H9 (cell line): ENCODE results near the gene VOPP1. TPM values are rescaled to one million over a fixed set of nuclear protein-coding genes. Genes with fewer than 3 reads are reported as not detected.

Experiments
- DNase-seq: peaks from one replicate; pipeline ENCODE4 v3.0.0-alpha.2; 2017
- H2AFZ ChIP-seq: one replicate; pipeline ENCODE4 v1.6.1; 2013; ENCODE audit warnings: mild to moderate bottlenecking, low read length, control low read depth, moderate library complexity
- H2AK5ac ChIP-seq: 2 replicates; pipeline ENCODE4 v1.6.1; 2013; ENCODE audit warnings: low read length, control low read depth, mixed read lengths; ENCODE audit not compliant: insufficient read length
- H2BK120ac ChIP-seq: one replicate; pipeline ENCODE4 v1.6.1; 2013; ENCODE audit warnings: low read depth, mild to moderate bottlenecking, low read length, control low read depth, inconsistent platforms; ENCODE audit not compliant: poor library complexity, severe bottlenecking
- H2BK12ac ChIP-seq: 2 replicates; pipeline ENCODE4 v1.6.1; 2013; ENCODE audit warnings: low read length, control low read depth, mixed read lengths, low read depth; ENCODE audit not compliant: insufficient read length
- H2BK15ac ChIP-seq: 2 replicates; pipeline ENCODE4 v1.6.1; 2013; ENCODE audit warnings: low read depth, low read length, control low read depth
- H2BK20ac ChIP-seq: one replicate; pipeline ENCODE4 v1.6.1; 2013; ENCODE audit warnings: low read depth, mild to moderate bottlenecking, low read length, control low read depth, inconsistent platforms; ENCODE audit not compliant: poor library complexity, severe bottlenecking
- H2BK5ac ChIP-seq: 2 replicates; pipeline ENCODE4 v1.6.1; 2013; ENCODE audit warnings: low read length, control low read depth, mixed read lengths; ENCODE audit not compliant: insufficient read length
- H3K14ac ChIP-seq: 2 replicates; pipeline ENCODE4 v1.6.1; 2013; ENCODE audit warnings: low read length, control low read depth; ENCODE audit not compliant: insufficient read depth
- H3K18ac ChIP-seq: 2 replicates; pipeline ENCODE4 v1.6.1; 2013; ENCODE audit warnings: low read depth, mild to moderate bottlenecking, mixed read lengths, low read length, control low read depth; ENCODE audit not compliant: insufficient read length
- H3K23ac ChIP-seq: 2 replicates; pipeline ENCODE4 v1.6.1; 2013; ENCODE audit warnings: low read length, control low read depth, mixed read lengths, low read depth; ENCODE audit not compliant: insufficient read length
- H3K23me2 ChIP-seq: 2 replicates; pipeline ENCODE4 v1.6.1; 2013; ENCODE audit warnings: low read depth, mild to moderate bottlenecking, mixed read lengths, low read length, control low read depth; ENCODE audit not compliant: insufficient read length, poor library complexity, severe bottlenecking
- H3K27ac ChIP-seq: 2 replicates; pipeline ENCODE4 v1.5.1; 2013; ENCODE audit warnings: low read length, control low read depth, mixed read lengths, low read depth; ENCODE audit not compliant: insufficient read length
- H3K27me3 ChIP-seq: 2 replicates; pipeline ENCODE4 v1.6.1; 2013; ENCODE audit warnings: low read length, control low read depth, inconsistent platforms; ENCODE audit not compliant: insufficient read depth
- H3K4ac ChIP-seq: 2 replicates; pipeline ENCODE4 v1.6.1; 2013; ENCODE audit warnings: low read depth, mild to moderate bottlenecking, control low read depth, inconsistent platforms, low read length, moderate library complexity
- H3K4me1 ChIP-seq: 2 replicates; pipeline ENCODE4 v1.6.1; 2013; ENCODE audit warnings: low read length, control low read depth, inconsistent platforms; ENCODE audit not compliant: insufficient read depth
- H3K4me2 ChIP-seq: 2 replicates; pipeline ENCODE4 v1.6.1; 2013; ENCODE audit warnings: low read length, control low read depth, mixed read lengths; ENCODE audit not compliant: insufficient read length, insufficient read depth
- H3K56ac ChIP-seq: 2 replicates; pipeline ENCODE4 v1.6.1; 2013; ENCODE audit warnings: low read depth, mild to moderate bottlenecking, mixed read lengths, low read length, control low read depth; ENCODE audit not compliant: insufficient read length
- H3K79me1 ChIP-seq: 2 replicates; pipeline ENCODE4 v1.6.1; 2013; ENCODE audit warnings: low read depth, mild to moderate bottlenecking, moderate library complexity, low read length, control low read depth, inconsistent platforms; ENCODE audit not compliant: insufficient read depth, poor library complexity, severe bottlenecking
- H3K79me2 ChIP-seq: 2 replicates; pipeline ENCODE4 v1.6.1; 2013; ENCODE audit warnings: low read length, control low read depth, inconsistent platforms; ENCODE audit not compliant: insufficient read depth
- H3K9ac ChIP-seq: 2 replicates; pipeline ENCODE4 v1.6.1; 2013; ENCODE audit warnings: low read length, control low read depth, mixed read lengths; ENCODE audit not compliant: insufficient read length; ENCODE audit errors: extremely low read depth
- H3K9me3 ChIP-seq: one replicate; pipeline ENCODE4 v1.6.1; 2013; ENCODE audit warnings: low read depth, low read length, inconsistent platforms; ENCODE audit not compliant: control insufficient read depth
- H3T11ph ChIP-seq: one replicate; pipeline ENCODE4 v1.6.1; 2013; ENCODE audit warnings: mild to moderate bottlenecking, low read length, control low read depth, inconsistent platforms
- H4K20me1 ChIP-seq: one replicate; pipeline ENCODE4 v1.6.1; 2013; ENCODE audit not compliant: control insufficient read depth, insufficient read length, insufficient read depth
- H4K5ac ChIP-seq: 2 replicates; pipeline ENCODE4 v1.6.1; 2013; ENCODE audit warnings: low read depth, mild to moderate bottlenecking, mixed read lengths, low read length, control low read depth; ENCODE audit not compliant: insufficient read length
- H4K8ac ChIP-seq: replicated peaks from 2 replicates; pipeline ENCODE4 v1.6.1; 2013; ENCODE audit warnings: low read length, control low read depth, mixed read lengths, low read depth; ENCODE audit not compliant: insufficient read length
- H4K91ac ChIP-seq: 2 replicates; pipeline ENCODE4 v1.6.1; 2013; ENCODE audit warnings: low read depth, mild to moderate bottlenecking, moderate library complexity, mixed read lengths, low read length, control low read depth; ENCODE audit not compliant: insufficient read length
- H3K27ac Mint-ChIP-seq, 3 experiments: 2 replicates in 2 of 3; 3 replicates in 1 of 3; pipeline ENCODE4 v1.8.0; 2020 to 2021; ENCODE audit warnings: mixed read lengths in 3 of 3, mild to moderate bottlenecking in 1 of 3, moderate library complexity in 1 of 3
- H3K27me3 Mint-ChIP-seq: 2 replicates; pipeline ENCODE4 v1.8.0; 2021; ENCODE audit warnings: low read depth, mild to moderate bottlenecking, moderate library complexity, mixed read lengths
- H3K36me3 Mint-ChIP-seq, 3 experiments: 2 replicates in 2 of 3; 3 replicates in 1 of 3; pipeline ENCODE4 v1.8.0; 2020 to 2021; ENCODE audit warnings: low read depth in 3 of 3, mixed read lengths in 3 of 3; ENCODE audit not compliant: insufficient read depth in 1 of 3
- H3K4me1 Mint-ChIP-seq, 2 experiments: 2 replicates each; pipeline ENCODE4 v1.8.0; 2020; ENCODE audit warnings: mixed read lengths in 2 of 2
- H3K4me3 Mint-ChIP-seq, 2 experiments: 2 replicates in 1 of 2; 3 replicates in 1 of 2; pipeline ENCODE4 v1.8.0; 2020 to 2021; ENCODE audit warnings: mild to moderate bottlenecking in 2 of 2, mixed read lengths in 2 of 2, moderate library complexity in 1 of 2
- H3K9me3 Mint-ChIP-seq, 2 experiments: 2 replicates in 1 of 2; 3 replicates in 1 of 2; pipeline ENCODE4 v1.8.0; 2020; ENCODE audit warnings: mild to moderate bottlenecking in 2 of 2, mixed read lengths in 2 of 2, moderate library complexity in 1 of 2
- CTCF ChIP-seq: fragments of 200-600 bp; sonication (generic); conservative IDR thresholded peaks from 3 replicates; pipeline ENCODE4 v1.8.0; 2021; ENCODE audit warnings: antibody characterized with exemption, mild to moderate bottlenecking
- WGBS: extraction: QIAGEN DNeasy Blood & Tissue Kit; methylation state at CpG from one replicate; pipeline ENCODE4 v1.1.7; 2013; ENCODE audit warnings: missing lambda C conversion rate, low lambda C conversion rate, mixed read lengths; ENCODE audit not compliant: insufficient read length; ENCODE audit errors: extremely low coverage; 5-methylcytosine and 5-hydroxymethylcytosine counted together
- total RNA-seq: library from RNA; stranded (reverse); gene quantifications from 2 replicates; pipeline ENCODE4 v1.2.1, GENCODE V29; 2021

VOPP1 gene
- total RNA-seq, 1 experiment from 2014 or later, result 55.7 TPM

DNA sequence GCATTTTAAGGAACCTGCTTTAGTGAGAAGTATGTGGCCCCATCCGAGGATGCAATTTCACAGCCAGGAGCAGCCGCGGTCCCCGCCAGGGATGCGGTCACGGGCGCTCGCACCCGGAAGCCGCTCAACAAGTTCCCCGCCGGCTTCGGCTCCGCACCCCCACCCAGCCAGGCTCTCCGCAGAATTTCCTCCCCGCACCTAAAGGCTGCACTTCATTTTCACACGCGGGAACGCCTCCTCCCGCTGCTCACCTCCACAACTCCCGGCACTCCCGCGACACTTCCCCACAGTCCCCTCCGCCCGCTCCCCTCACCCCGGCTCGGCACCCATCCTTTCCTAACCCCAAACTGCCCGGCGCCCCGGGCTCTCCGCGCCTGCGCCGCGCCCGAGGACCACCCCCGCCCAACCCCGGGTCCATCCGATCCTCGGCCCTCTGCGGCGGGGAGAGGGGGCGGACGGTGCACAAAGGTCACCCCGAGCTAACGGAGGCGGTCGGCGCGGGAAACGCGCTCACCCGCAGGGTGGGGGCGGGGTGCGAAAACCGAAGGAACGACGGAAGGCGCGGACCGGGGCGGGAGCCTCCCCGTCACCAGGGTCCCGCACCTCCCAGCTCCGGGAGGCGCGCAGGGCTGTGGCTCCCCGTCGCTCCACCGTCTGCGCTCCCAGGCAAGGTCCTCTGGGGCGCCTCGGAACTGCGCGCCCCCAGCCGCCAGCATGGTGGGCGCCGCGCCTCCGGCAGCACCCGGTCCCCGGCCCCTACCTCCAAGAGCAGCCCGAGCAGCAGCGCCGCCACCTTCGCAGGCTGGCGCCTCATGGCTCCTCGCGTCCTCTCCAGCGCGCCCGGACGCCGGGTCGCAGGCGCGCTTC is 558 bp downstream of the VOPP1 start:
- Histone ChIP-seq H3T11ph (no peak overlapping the region), H3K56ac (no peak overlapping the region), H3K23ac (no peak overlapping the region), H3K4me1 (peaks cover 13% of the 10 kb centered on the region; the same call in 1 of the 2 replicates), H4K20me1 (no peaks in the 10 kb centered on the region), H2BK120ac (no peak overlapping the region), H2BK5ac (no peak overlapping the region), H2BK15ac (no peak overlapping the region), H3K79me1 (peaks cover 3% of the 10 kb centered on the region), H3K4ac (no peak overlapping the region), H3K4me2 (peak overlapping the region; percentile 66), H4K8ac (no peak overlapping the region), H2BK20ac (no peak overlapping the region), H4K91ac (no peak overlapping the region), H3K27me3 (no peaks in the 10 kb centered on the region; the same call in 1 of the 2 replicates), H3K18ac (peak overlapping the region; percentile 36), H2AFZ (no peak overlapping the region), H3K9me3 (no peaks in the 10 kb centered on the region), H3K79me2 (peaks cover 7% of the 10 kb centered on the region; the same call in 1 of the 2 replicates), H2BK12ac (no peak overlapping the region), H4K5ac (no peak overlapping the region), H3K27ac (no peak overlapping the region), H2AK5ac (no peak overlapping the region), H3K9ac (peak overlapping the region; percentile 70), H3K14ac (peak overlapping the region; percentile 89), H3K23me2 (peaks cover 5% of the 10 kb centered on the region)
- Mint-ChIP-seq H3K27ac (peak overlapping the region in 2 of 3 experiments; percentile 95 to 96; a peak in 5 of 7 replicates), H3K27me3 (peaks cover 16% of the 10 kb centered on the region), H3K4me3 (peak overlapping the region; percentile 94 to 96), H3K36me3 (peaks cover 0 to 2% (median 0%) of the 10 kb centered on the region in 3 experiments; a peak in 1 of 7 replicates), H3K9me3 (no peaks in the 10 kb centered on the region), H3K4me1 (peaks cover 57 to 60% of the 10 kb centered on the region in 2 experiments)
- TF ChIP-seq CTCF, result no peak
- WGBS, result no CpG with 5 or more reads among the region's 97 CpGs
- DNase-seq, result peak; percentile 59
